Upper lobe of left lung (tissue), 6 donors: ENCODE data around the gene PTPRN2. TPM values are rescaled to one million over a fixed set of nuclear protein-coding genes. Genes with fewer than 3 reads are reported as not detected.

ENCODE experiments used
- ATAC-seq, 2 donors: fragments of 200-7000 bp; cut with Tn5 transposase; one replicate each; pipeline ENCODE4 v1.9.1; 2022; ENCODE audit warnings: mild to moderate bottlenecking in 2 of 2, moderate library complexity in 2 of 2; ENCODE audit not compliant: low FRiP score in 2 of 2
- DNase-seq, 2 donors: peaks; one replicate each; pipeline ENCODE4 v3.0.0-alpha.2; 2019 to 2020
- H3K27ac ChIP-seq, 4 donors: fragments of 200-600 bp; sonication (generic); one replicate each; pipeline ENCODE4 v1.5.1; 2016 to 2019
- H3K27me3 ChIP-seq, 4 donors: fragments of 200-600 bp; sonication (generic); one replicate each; pipeline ENCODE4 v1.5.1; 2017 to 2019
- H3K36me3 ChIP-seq, 4 donors: fragments of 200-600 bp; sonication (generic); one replicate each; pipeline ENCODE4 v1.5.1; 2016 to 2019
- H3K4me1 ChIP-seq, 4 donors: fragments of 200-600 bp; sonication (generic); one replicate each; pipeline ENCODE4 v1.5.1; 2018 to 2019
- H3K4me3 ChIP-seq, 4 donors: fragments of 200-600 bp; sonication (generic); one replicate each; pipeline ENCODE4 v1.5.1; 2017 to 2019; ENCODE audit warnings: mild to moderate bottlenecking in 2 of 4, moderate library complexity in 1 of 4
- H3K9me3 ChIP-seq, 4 donors: fragments of 200-600 bp; sonication (generic); one replicate each; pipeline ENCODE4 v1.5.1; 2018 to 2019
- CTCF ChIP-seq, 6 experiments: fragments of 450-650 bp in 4 of 6; fragments of 200-600 bp in 2 of 6; sonication (generic) in 2 of 6; IDR thresholded peaks; one replicate each; pipeline ENCODE4 v1.5.1; 2016 to 2019; ENCODE audit warnings: antibody characterized with exemption in 6 of 6
- EP300 ChIP-seq, 4 donors: sonication (generic); formaldehyde crosslinking; IDR thresholded peaks; one replicate each; pipeline ENCODE4 v1.5.1; 2017; ENCODE audit warnings: antibody characterized with exemption in 4 of 4, control low read depth in 2 of 4
- POLR2A ChIP-seq, 4 donors: fragments of 450-650 bp; IDR thresholded peaks; one replicate each; pipeline ENCODE4 v1.5.1; 2016 to 2017; ENCODE audit warnings: antibody characterized with exemption in 4 of 4, mild to moderate bottlenecking in 2 of 4
- POLR2AphosphoS5 ChIP-seq, 2 donors: sonication (generic); formaldehyde crosslinking; IDR thresholded peaks; one replicate each; pipeline ENCODE4 v1.5.1; 2017; ENCODE audit warnings: antibody characterized with exemption in 2 of 2
- WGBS, 2 donors: methylation state at CpG; one replicate each; pipeline ENCODE4 v1.1.5; 2017 to 2018; 5-methylcytosine and 5-hydroxymethylcytosine counted together
- total RNA-seq, 6 donors: library from RNA; depleted of rRNA in 4 of 6; stranded (reverse); fragments of >200 nt in 4 of 6; gene quantifications; one replicate each; pipeline versions ENCODE4 v1.1.0 to v1.2.1, GENCODE V29; 2016 to 2021
- donor health status: DM: no; HTN: no; CAD: no; lungs with moderate emphysema.
- donor health status: DM: no; HTN: yes; CAD: no; lungs with severe emphysema.

PTPRN2 gene
- total RNA-seq, 6 donors from 2014 or later = 3.3 to 7.9 (median 5.2) TPM

- DNase-seq (no peak), ATAC-seq (no peak)
- H3K4me1 ChIP-seq = no peaks in the 10 kb centered on the region
- no peaks in the 10 kb centered on the region for H3K36me3 ChIP-seq
- TF ChIP-seq EP300 (IDR thresholded peaks at IDR 0.05) (no peak), CTCF (IDR thresholded peaks at IDR 0.05) (no peak), POLR2AphosphoS5 (IDR thresholded peaks at IDR 0.05) (no peak), POLR2A (IDR thresholded peaks at IDR 0.05) (no peak)
- no peak overlapping the region for H3K27ac ChIP-seq
- H3K9me3 ChIP-seq = no peaks in the 10 kb centered on the region
- H3K27me3 ChIP-seq = no peaks in the 10 kb centered on the region
- WGBS, 2 donors = 90 to 92% methylated on average over 21 of the region's 21 CpGs
- no peak overlapping the region for H3K4me3 ChIP-seq
Measured at GRCh38 chr7:158080899-158081445, 506.7 kb downstream of the PTPRN2 start.

GRCh38 chr7:158077934-158078910 is 509.4 kb downstream of the PTPRN2 start:
- DNase-seq (no peak), ATAC-seq (no peak)
- 90% methylated on average over 22 of the region's 22 CpGs for WGBS, 2 donors
- no peaks in the 10 kb centered on the region for H3K9me3 ChIP-seq
- no peaks in the 10 kb centered on the region for H3K36me3 ChIP-seq
- no peaks in the 10 kb centered on the region for H3K4me1 ChIP-seq
- H3K27me3 ChIP-seq = no peaks in the 10 kb centered on the region
- no peak overlapping the region for H3K4me3 ChIP-seq
- no peak for TF ChIP-seq EP300 (IDR thresholded peaks at IDR 0.05)
- TF ChIP-seq POLR2A (IDR thresholded peaks at IDR 0.05) = no peak
- no peak for TF ChIP-seq POLR2AphosphoS5 (IDR thresholded peaks at IDR 0.05)
- no peak for TF ChIP-seq CTCF (IDR thresholded peaks at IDR 0.05)
- H3K27ac ChIP-seq = no peak overlapping the region

GRCh38 chr7:158077151-158077840 is 510.3 kb downstream of the PTPRN2 start:
- Histone ChIP-seq H3K4me3 (no peak overlapping the region), H3K4me1 (no peaks in the 10 kb centered on the region), H3K27ac (no peak overlapping the region), H3K36me3 (no peaks in the 10 kb centered on the region), H3K9me3 (no peaks in the 10 kb centered on the region), H3K27me3 (no peaks in the 10 kb centered on the region)
- WGBS, 2 donors = 54 to 62% methylated on average over 17 to 21 of the region's 21 CpGs
- TF ChIP-seq POLR2AphosphoS5 (IDR thresholded peaks at IDR 0.05) (no peak), CTCF (IDR thresholded peaks at IDR 0.05) (no peak), EP300 (IDR thresholded peaks at IDR 0.05) (no peak), POLR2A (IDR thresholded peaks at IDR 0.05) (no peak)
- no peak for ATAC-seq
- no peak for DNase-seq

- DNase-seq (no peak), ATAC-seq (no peak)
- no peaks in the 10 kb centered on the region for H3K27me3 ChIP-seq
- no peaks in the 10 kb centered on the region for H3K4me1 ChIP-seq
- H3K36me3 ChIP-seq = no peaks in the 10 kb centered on the region
- H3K9me3 ChIP-seq = no peaks in the 10 kb centered on the region
- WGBS, 2 donors = 85 to 88% methylated on average over 12 of the region's 12 CpGs
- no peak for TF ChIP-seq CTCF (IDR thresholded peaks at IDR 0.05)
- TF ChIP-seq EP300 (IDR thresholded peaks at IDR 0.05) = no peak
- TF ChIP-seq POLR2A (IDR thresholded peaks at IDR 0.05) = no peak
- no peak for TF ChIP-seq POLR2AphosphoS5 (IDR thresholded peaks at IDR 0.05)
- H3K4me3 ChIP-seq = no peak overlapping the region
- no peak overlapping the region for H3K27ac ChIP-seq
Measured at GRCh38 chr7:158076656-158077055, 511.0 kb downstream of the PTPRN2 start.
